ENCODE measurements around the gene VAT1.

VAT1 gene

DNA sequence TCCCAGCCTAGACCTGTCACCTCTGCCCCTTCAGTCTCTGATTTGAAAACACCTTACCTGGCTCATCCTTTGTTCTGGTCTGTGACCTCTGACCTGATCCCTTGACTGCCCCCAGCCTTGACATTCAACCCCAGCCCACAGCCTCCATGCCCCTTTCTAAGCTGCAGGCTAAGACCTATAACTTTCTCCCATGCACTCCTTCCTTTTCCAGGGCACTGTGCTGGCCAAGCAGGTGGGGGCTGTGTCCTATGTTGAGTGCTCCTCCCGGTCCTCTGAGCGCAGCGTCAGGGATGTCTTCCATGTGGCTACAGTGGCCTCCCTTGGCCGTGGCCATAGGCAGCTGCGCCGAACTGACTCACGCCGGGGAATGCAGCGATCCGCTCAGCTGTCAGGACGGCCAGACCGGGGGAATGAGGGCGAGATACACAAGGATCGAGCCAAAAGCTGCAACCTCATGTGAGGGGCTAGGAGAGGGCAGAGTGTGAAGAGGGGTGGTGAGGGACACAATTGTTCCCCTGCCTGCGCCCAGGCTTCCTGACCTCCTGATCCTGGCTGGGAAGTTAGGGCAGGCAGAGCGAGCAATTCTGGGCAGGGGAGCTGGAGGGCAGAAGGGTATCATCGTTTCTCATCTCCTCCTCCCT, 6.2 kb upstream of the VAT1 start:
- TF ChIP-seq ZBTB7A (IDR thresholded peaks at IDR 0.05; ENCODE audit: low read depth) (no peak), TCF12 (IDR thresholded peaks at IDR 0.05; ENCODE audit: low read depth) (no peak)

DNA sequence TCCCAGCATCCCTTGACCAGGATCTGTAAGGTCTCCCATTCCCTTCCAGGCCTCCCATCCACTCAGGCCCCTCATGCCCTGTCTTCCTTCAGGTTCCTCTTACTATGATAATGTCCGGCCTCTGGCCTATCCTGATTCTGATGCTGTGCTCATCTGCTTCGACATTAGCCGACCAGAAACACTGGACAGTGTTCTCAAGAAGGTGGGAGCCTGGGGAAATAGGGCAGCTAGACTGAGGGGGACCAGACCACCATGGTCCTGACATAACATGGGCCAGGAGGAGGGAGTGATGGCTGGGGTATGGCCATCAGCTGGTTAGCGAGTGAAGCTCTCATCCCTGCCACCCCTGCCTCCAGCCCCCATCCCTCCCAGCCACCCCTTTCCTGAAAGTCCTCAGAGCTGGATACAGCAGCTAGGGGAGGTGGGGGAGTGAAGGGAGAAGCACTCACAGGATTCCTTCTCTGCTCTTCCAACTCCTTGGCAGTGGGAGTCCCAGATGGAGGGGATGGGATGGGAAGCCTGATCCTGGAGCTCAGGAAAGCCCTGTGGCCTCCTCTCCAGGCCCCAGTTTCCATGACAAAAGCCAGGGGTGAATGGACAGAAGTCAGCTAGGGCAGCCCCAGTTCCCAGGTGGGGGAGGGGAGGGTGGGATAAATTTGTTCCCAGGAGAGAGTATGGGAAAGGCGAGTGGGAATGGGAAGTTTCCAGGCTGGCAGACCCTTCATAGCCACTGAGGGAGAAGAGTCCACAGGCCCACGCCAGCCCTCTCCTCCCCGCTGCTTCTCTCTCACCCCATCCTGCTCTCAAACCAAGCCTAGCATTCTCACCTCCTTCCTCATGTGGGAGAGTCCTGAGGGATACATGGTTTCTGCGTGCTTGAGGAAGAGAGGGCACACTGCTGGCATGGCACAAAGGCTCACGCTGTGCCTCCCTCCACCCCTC, 5.2 kb upstream of the VAT1 start:
- no peak for TF ChIP-seq YY1 (IDR thresholded peaks at IDR 0.05; ENCODE audit: low read depth)
- TF ChIP-seq TAF1 (IDR thresholded peaks at IDR 0.05; ENCODE audit: low read depth): no peak
- no peak for TF ChIP-seq RAD21 (IDR thresholded peaks at IDR 0.05; ENCODE audit: low read depth)
- TF ChIP-seq, protein P1, sequence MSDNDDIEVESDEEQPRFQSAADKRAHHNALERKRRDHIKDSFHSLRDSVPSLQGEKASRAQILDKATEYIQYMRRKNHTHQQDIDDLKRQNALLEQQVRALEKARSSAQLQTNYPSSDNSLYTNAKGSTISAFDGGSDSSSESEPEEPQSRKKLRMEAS (IDR thresholded peaks at IDR 0.05): no peak
- TF ChIP-seq, protein P2, sequence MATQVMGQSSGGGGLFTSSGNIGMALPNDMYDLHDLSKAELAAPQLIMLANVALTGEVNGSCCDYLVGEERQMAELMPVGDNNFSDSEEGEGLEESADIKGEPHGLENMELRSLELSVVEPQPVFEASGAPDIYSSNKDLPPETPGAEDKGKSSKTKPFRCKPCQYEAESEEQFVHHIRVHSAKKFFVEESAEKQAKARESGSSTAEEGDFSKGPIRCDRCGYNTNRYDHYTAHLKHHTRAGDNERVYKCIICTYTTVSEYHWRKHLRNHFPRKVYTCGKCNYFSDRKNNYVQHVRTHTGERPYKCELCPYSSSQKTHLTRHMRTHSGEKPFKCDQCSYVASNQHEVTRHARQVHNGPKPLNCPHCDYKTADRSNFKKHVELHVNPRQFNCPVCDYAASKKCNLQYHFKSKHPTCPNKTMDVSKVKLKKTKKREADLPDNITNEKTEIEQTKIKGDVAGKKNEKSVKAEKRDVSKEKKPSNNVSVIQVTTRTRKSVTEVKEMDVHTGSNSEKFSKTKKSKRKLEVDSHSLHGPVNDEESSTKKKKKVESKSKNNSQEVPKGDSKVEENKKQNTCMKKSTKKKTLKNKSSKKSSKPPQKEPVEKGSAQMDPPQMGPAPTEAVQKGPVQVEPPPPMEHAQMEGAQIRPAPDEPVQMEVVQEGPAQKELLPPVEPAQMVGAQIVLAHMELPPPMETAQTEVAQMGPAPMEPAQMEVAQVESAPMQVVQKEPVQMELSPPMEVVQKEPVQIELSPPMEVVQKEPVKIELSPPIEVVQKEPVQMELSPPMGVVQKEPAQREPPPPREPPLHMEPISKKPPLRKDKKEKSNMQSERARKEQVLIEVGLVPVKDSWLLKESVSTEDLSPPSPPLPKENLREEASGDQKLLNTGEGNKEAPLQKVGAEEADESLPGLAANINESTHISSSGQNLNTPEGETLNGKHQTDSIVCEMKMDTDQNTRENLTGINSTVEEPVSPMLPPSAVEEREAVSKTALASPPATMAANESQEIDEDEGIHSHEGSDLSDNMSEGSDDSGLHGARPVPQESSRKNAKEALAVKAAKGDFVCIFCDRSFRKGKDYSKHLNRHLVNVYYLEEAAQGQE (IDR thresholded peaks at IDR 0.05; ENCODE audit: low read depth): no peak
- TF ChIP-seq CREB1 (IDR thresholded peaks at IDR 0.05; ENCODE audit: low read depth): no peak
- no peak for TF ChIP-seq TEAD4 (IDR thresholded peaks at IDR 0.05)

DNA sequence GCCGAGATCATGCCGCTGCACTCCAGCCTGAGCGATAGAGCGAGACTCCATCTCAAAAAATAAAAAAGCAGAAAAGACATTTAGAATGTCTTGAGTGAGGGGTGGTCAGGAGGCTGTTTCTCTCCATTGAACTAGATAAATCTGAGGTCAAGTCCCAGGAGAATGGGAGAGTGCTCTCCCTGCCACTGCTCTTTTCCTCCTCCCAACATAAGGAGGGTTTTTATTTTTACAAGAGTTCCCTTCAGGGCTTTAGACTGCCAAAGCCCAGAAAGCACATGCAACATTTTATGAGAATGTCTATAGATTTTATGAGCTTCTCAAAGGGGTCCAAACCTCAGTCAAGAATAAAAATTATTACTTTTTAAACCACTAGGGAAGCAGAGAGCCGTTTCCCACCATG, 4.4 kb upstream of the VAT1 start:
- TF ChIP-seq FOXM1 (IDR thresholded peaks at IDR 0.05; ENCODE audit: borderline replicate concordance, low read depth) (no peak), TCF12 (IDR thresholded peaks at IDR 0.05; ENCODE audit: low read depth) (no peak), CEBPB (IDR thresholded peaks at IDR 0.05) (no peak), EGR1 (IDR thresholded peaks at IDR 0.05) (no peak)

DNA sequence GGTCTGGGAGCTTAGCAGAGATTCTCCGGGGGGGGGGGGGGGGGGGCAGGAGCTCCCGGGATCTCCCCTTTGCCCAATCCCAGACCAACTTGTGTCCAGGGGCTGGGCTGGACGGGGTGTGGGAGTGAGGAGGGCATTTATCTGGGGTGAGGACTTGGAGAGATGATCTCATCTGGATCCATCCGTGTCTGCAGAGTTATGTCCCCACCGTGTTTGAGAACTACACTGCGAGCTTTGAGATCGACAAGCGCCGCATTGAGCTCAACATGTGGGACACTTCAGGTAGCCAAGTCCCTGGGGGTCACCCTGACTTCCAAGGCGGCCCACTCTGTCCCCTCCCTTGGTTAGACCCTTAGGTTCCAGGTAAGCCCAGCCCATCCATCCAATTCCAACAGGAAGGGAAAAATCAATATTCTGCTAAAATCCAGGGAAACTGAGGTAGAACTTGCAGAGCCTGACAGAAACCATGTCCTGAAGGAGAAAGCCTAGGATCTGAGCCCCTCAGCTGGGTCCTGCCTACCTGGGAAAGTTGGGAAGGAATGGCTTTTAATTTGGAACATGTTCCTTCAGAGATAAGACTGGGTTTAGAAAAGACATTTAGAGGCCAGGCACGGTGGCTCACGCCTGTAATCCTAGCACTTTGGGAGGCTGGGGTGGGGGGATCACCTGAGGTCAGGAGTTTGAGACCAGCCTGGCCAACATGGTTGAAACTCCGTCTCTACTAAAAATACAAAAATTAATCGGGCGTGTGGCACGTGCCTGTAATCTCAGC, 3.8 kb upstream of the VAT1 start:
- TF ChIP-seq, protein P1 (IDR thresholded peaks at IDR 0.05): no peak
- TF ChIP-seq TCF12 (IDR thresholded peaks at IDR 0.05; ENCODE audit: low read depth) (no peak), FOXM1 (IDR thresholded peaks at IDR 0.05; ENCODE audit: borderline replicate concordance, low read depth) (no peak), TEAD4 (IDR thresholded peaks at IDR 0.05) (no peak)
- TF ChIP-seq, protein P3, sequence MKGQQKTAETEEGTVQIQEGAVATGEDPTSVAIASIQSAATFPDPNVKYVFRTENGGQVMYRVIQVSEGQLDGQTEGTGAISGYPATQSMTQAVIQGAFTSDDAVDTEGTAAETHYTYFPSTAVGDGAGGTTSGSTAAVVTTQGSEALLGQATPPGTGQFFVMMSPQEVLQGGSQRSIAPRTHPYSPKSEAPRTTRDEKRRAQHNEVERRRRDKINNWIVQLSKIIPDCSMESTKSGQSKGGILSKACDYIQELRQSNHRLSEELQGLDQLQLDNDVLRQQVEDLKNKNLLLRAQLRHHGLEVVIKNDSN (IDR thresholded peaks at IDR 0.05): no peak
- TF ChIP-seq, protein P2 (IDR thresholded peaks at IDR 0.05; ENCODE audit: low read depth): no peak

DNA sequence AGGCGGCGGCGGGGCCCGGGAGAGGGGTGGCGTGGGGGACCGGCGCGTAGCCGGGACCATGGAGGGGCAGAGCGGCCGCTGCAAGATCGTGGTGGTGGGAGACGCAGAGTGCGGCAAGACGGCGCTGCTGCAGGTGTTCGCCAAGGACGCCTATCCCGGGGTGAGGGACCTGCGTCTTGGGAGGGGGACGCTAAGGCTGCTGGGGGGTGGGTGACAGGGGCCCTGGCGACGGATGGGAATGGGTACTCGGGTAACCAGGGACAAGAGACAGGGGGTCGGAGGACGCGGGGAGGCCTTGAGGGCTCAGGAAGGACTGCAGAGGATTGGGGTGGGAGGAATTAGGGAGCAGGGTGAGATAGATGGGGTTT, 3.1 kb upstream of the VAT1 start:
- TF ChIP-seq TAF1 (IDR thresholded peaks at IDR 0.05; ENCODE audit: low read depth) (no peak), ZBTB7A (IDR thresholded peaks at IDR 0.05; ENCODE audit: low read depth) (no peak; the same call in 1 of the 2 replicates), TCF12 (IDR thresholded peaks at IDR 0.05; ENCODE audit: low read depth) (no peak), CEBPB (IDR thresholded peaks at IDR 0.05) (no peak), FOXM1 (IDR thresholded peaks at IDR 0.05; ENCODE audit: borderline replicate concordance, low read depth) (no peak), EGR1 (IDR thresholded peaks at IDR 0.05) (no peak), TEAD4 (IDR thresholded peaks at IDR 0.05) (no peak), NFIC (IDR thresholded peaks at IDR 0.05) (no peak), RAD21 (IDR thresholded peaks at IDR 0.05; ENCODE audit: low read depth) (no peak), EP300 (IDR thresholded peaks at IDR 0.05; ENCODE audit: borderline replicate concordance) (no peak), YY1 (IDR thresholded peaks at IDR 0.05; ENCODE audit: low read depth) (no peak)
- TF ChIP-seq, protein P2 (IDR thresholded peaks at IDR 0.05; ENCODE audit: low read depth): no peak
